Measurements from ENCODE around the gene SNORC. TPM values are rescaled to one million over a fixed set of nuclear protein-coding genes. Genes with fewer than 3 reads are reported as not detected.

SNORC gene
- total and polyA plus RNA-seq, 9 of the 15 experiments (the other 6 are each of a cell fraction or from before 2014, with no cell fraction given): 0.14 to 2.5 (median 0.72) TPM; not detected in 2

- FAIRE-seq: no peak
Measured at GRCh38 chr2:232872826-232873225, 2.8 kb downstream of the SNORC start.

More at GRCh38 chr2:232872826-232873225, 2.8 kb downstream of the SNORC start:
- TF ChIP-seq POLR2H (tag; IDR thresholded peaks at IDR 0.05; ENCODE audit: low read depth) (no peak), ZBTB8A (IDR thresholded peaks at IDR 0.05; ENCODE audit: partially characterized antibody) (no peak), TEAD1 (CRISPR knock-in tag; IDR thresholded peaks at IDR 0.05) (no peak), HBP1 (CRISPR knock-in tag; IDR thresholded peaks at IDR 0.05) (no peak), PYGO2 (tag; IDR thresholded peaks at IDR 0.05) (no peak), KDM5B (IDR thresholded peaks at IDR 0.05; ENCODE audit: insufficient replicate concordance, low read depth, low read length) (no peak), MNT (conservative IDR thresholded peaks at IDR 0.05) (no peak), ZNF79 (CRISPR knock-in tag; IDR thresholded peaks at IDR 0.05; ENCODE audit: low read depth) (no peak), XRCC5 (IDR thresholded peaks at IDR 0.05; ENCODE audit: low read depth, low read length) (no peak), CTCF (IDR thresholded peaks at IDR 0.05 in 2 of 3, conservative IDR thresholded peaks at IDR 0.05 in 1 of 3; ENCODE audit: insufficient read depth in 2 of 3, low read depth in 1 of 3, low read length in 3 of 3) (no peak), EZH2 (IDR thresholded peaks at IDR 0.05; ENCODE audit: borderline replicate concordance, low read depth, low read length) (no peak), NR3C1 (CRISPR knock-in tag; IDR thresholded peaks at IDR 0.05) (no peak)
- H4K20me1 ChIP-seq (replicated peaks; ENCODE audit: control insufficient read depth, insufficient read depth, low read length): no peaks in the 10 kb centered on the region
- H3K9ac ChIP-seq (ENCODE audit: insufficient read depth in 1 of 2, low read depth in 2 of 2, low read length in 2 of 2): no peak overlapping the region
- WGBS (ENCODE audit: insufficient coverage, low coverage, missing lambda C conversion rate): 77% methylated on average over 7 of the region's 9 CpGs
- no peak for DNase-seq (ENCODE audit: extremely low read depth in 1 of 4, low spot score in 3 of 4)
- ATAC-seq: no peak
- no peak overlapping the region for H3K4me2 ChIP-seq (ENCODE audit: insufficient read depth, low read length)
- H3K79me2 ChIP-seq (ENCODE audit: control insufficient read depth, insufficient read depth, low read length): no peaks in the 10 kb centered on the region
- no TSS peak for BruUV-seq (replicated peaks)
- POLR2A ChIA-PET: no interaction called here
- no peaks in the 10 kb centered on the region for H3K9me1 ChIP-seq (ENCODE audit: control insufficient read depth, insufficient read depth, low read length)
- H3K4me1 ChIP-seq (replicated peaks in 1 of 2; ENCODE audit: control insufficient read depth in 2 of 2, insufficient read depth in 2 of 2, low read length in 2 of 2): peaks cover 2 to 17% of the 10 kb centered on the region in 2 experiments; a peak in 3 of 5 replicates
- H3K27me3 ChIP-seq (ENCODE audit: control insufficient read depth in 2 of 2, insufficient read depth in 2 of 2, low read length in 2 of 2): no peaks in the 10 kb centered on the region
- no peaks in the 10 kb centered on the region for H3K36me3 ChIP-seq (ENCODE audit: control insufficient read depth, insufficient read depth, low read length)
- no peak overlapping the region for H2AFZ ChIP-seq (ENCODE audit: low read depth, low read length)
- intact Hi-C loops (cut with micrococcal nuclease): no loop called here
- CTCF ChIA-PET (ENCODE audit: low intra/inter-chr PET ratio): no interaction called here
- H3K4me3 ChIP-seq: no peak overlapping the region
- no peak overlapping the region for H3K27ac ChIP-seq (ENCODE audit: extremely low read depth, low read depth, low read length)
- in situ Hi-C loops (cut with MboI): no loop called here
- no peaks in the 10 kb centered on the region for H3K9me3 ChIP-seq (replicated peaks; ENCODE audit: control insufficient read depth, insufficient read depth, low read depth, low read length)
